Stomach smooth muscle (tissue), 2 donors: ENCODE measurements around the gene IGFBP4.

ENCODE experiments used
- H3K27ac ChIP-seq: one replicate; pipeline ENCODE4 v1.7.0; 2013; ENCODE audit warnings: mild to moderate bottlenecking, low read length, inconsistent platforms
- H3K27me3 ChIP-seq, 2 donors: one replicate each; pipeline ENCODE4 v1.7.0; 2013; ENCODE audit warnings: low read length in 2 of 2; ENCODE audit not compliant: insufficient read depth in 2 of 2, control insufficient read depth in 1 of 2
- H3K36me3 ChIP-seq, 2 donors: one replicate each; pipeline ENCODE4 v1.7.0; 2013; ENCODE audit warnings: low read length in 2 of 2; ENCODE audit not compliant: control insufficient read depth in 2 of 2, insufficient read depth in 2 of 2
- H3K4me1 ChIP-seq: one replicate; pipeline ENCODE4 v1.7.0; 2013; ENCODE audit warnings: low read length; ENCODE audit not compliant: control insufficient read depth, insufficient read depth
- H3K4me3 ChIP-seq, 2 donors: one replicate each; pipeline ENCODE4 v1.7.0; 2013; ENCODE audit warnings: low read length in 2 of 2
- H3K9ac ChIP-seq, 2 donors: one replicate each; pipeline ENCODE4 v1.7.0; 2013; ENCODE audit warnings: low read length in 2 of 2, mild to moderate bottlenecking in 1 of 2
- H3K9me3 ChIP-seq, 2 donors: one replicate each; pipeline ENCODE4 v1.7.0; 2013; ENCODE audit warnings: low read length in 2 of 2; ENCODE audit not compliant: control insufficient read depth in 2 of 2
- donor health status: healthy.
- donor health status: Pancreatic carcinoma.

The IGFBP4 gene

DNA sequence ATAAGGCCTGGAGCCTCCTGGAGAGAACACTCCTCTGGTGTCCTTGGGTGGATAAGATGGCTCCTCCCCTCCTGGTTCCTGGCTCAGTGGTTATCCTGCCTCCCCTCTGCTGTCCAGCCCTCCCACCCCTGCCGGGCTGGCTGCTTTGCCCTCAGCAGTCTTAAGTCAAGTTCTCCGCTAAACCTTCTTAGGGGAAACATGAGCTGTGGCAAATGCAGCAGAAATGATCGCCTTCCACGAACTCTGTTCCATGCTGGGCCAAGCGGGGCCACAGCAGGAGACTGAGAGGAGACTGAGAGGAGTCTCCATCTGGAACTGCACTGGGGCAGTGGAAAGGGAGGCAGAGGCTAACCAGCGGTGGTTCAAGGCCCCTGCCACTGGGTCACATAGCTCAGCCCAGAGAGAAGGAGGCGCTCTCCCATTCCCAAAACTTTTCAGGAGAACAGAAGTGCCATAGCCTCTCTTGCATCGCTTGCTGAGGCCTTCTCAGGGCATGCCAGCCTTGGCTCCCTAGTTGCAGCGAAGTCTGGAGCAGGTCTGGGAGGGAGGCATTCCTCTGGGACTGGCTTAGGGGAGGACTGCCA, 31.3 kb downstream of the IGFBP4 start:
- Histone ChIP-seq H3K36me3 (no peaks in the 10 kb centered on the region), H3K27ac (peak overlapping the region; percentile 93), H3K27me3 (no peaks in the 10 kb centered on the region), H3K4me1 (peaks cover 60% of the 10 kb centered on the region), H3K9me3 (no peaks in the 10 kb centered on the region), H3K4me3 (peak overlapping the region in 1 of 2 donors; percentile 22), H3K9ac (peak overlapping the region in 1 of 2 donors; percentile 13)

DNA sequence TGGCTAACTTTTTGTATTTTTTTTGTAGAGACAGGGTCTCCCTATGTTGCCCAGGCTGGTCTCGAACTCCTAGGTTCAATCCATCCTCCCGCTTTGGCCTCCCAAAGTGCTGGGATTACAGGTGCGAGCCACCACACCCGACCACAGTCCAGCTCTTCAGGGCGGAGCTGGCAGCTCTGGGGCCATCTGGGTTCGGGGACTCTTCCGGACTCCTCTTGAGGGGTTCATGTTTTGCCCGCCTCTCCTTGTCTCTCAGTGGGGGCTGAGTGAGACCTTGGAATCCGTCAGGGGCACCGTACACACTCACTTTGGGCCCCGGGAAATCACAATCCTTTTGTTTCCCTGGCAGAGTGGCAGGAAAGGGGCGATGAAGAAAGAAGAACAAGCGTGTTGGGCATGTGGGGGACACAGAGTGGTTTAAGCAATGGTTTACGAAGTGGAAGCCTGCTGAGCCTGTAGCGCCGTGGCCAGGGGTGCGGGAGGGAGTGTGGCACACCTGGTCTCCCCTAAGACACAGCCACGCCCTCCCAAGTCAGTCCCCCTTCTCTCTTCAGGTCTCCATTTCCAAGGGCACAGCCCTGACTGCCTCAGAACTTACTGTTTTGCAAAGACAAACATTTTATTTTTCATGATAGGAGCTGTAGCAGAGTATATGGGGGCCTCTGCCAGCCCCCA, 32.1 kb downstream of the IGFBP4 start:
- no peaks in the 10 kb centered on the region for H3K27me3 ChIP-seq
- H3K9ac ChIP-seq: peak overlapping the region; percentile 21 to 36
- peak overlapping the region in 1 of 2 donors; percentile 44 for H3K4me3 ChIP-seq
- H3K4me1 ChIP-seq: peaks cover 57% of the 10 kb centered on the region
- H3K27ac ChIP-seq: peak overlapping the region; percentile 93
- no peaks in the 10 kb centered on the region for H3K36me3 ChIP-seq
- H3K9me3 ChIP-seq: no peaks in the 10 kb centered on the region

DNA sequence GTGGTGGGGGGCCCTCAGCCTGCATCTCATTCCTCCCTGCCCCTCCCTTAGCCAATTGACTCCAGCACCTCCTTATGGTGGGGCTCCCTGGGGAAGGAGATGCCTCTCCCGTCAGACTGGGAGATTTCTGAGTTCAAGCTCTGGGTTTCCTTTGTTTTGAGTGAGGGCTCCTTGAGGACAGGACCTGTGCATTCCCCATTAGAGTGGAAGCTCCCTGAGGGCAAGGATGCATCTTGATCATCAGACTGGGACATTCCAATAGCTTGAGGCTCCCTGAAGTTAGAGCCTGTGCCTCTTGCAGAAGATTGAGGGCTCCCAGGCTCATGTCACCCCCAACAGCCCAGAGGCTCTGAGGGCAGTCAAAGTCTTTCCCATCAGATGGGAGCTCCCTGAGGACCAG, 34.5 kb downstream of the IGFBP4 start:
- H3K27ac ChIP-seq: no peak overlapping the region
- H3K27me3 ChIP-seq: no peaks in the 10 kb centered on the region
- H3K4me3 ChIP-seq: no peak overlapping the region
- H3K36me3 ChIP-seq: no peaks in the 10 kb centered on the region
- no peak overlapping the region for H3K9ac ChIP-seq
- peaks cover 35% of the 10 kb centered on the region for H3K4me1 ChIP-seq
- H3K9me3 ChIP-seq: no peaks in the 10 kb centered on the region

DNA sequence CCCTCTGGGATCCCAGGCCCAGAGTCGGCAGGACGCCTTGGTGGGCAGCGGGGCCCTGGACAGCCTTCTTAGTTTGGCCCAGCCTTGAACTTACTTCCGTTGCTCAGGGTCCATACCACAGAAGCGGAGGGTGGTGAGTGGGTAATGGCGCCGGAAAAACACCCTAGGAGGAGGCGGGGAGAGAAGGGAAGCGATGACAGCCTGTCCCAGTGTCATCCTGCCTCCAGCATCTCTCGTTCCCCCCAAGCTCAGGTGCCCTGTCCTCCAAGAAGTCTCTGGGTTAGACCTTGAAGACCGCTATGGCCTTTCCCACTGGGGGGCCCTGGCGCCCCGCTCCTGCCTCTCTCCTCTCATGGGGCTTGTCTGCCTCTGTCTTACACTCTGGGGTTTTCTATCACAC, 35.2 kb downstream of the IGFBP4 start:
- Histone ChIP-seq H3K9ac (no peak overlapping the region), H3K27ac (no peak overlapping the region), H3K9me3 (no peaks in the 10 kb centered on the region), H3K36me3 (no peaks in the 10 kb centered on the region), H3K4me3 (no peak overlapping the region), H3K4me1 (peaks cover 29% of the 10 kb centered on the region), H3K27me3 (no peaks in the 10 kb centered on the region)

DNA sequence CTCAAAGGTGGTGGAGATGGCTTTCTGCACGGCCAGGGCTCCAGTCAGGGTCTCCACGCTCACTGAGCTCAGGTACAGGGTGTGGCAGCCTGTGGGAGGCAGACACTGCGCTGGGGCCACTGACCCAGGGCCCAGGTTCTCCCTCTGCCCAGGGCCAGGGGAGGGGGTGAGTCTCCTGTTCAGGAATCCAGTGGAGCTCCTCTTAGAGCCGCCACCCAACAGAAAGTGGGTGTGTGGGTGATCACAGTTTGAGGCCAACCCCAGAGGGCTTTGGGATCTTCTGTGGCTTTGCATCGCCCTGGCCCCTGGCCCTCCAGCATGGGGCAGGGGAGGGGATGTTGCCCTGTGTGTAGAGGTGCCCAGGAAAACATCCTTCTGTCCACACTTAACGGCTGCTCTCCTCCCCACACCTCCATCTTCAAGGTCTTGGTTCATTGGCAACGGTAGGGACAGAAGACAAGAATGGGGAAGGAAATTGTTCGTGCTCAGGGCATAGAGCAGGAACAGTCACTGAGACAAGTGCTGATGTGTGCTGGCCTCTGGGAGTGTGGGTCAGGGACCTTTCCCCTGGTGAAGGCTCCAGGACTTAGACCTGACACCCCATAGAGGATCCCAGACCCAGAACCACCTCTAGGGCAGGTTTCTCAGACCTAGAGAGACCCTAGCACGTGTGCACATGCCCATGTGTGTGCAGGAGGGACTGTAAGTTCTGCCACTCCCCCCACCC, 36.7 kb downstream of the IGFBP4 start:
- Histone ChIP-seq H3K27ac (no peak overlapping the region), H3K9ac (no peak overlapping the region), H3K27me3 (no peaks in the 10 kb centered on the region), H3K4me1 (peaks cover 15% of the 10 kb centered on the region), H3K9me3 (no peaks in the 10 kb centered on the region), H3K4me3 (no peak overlapping the region), H3K36me3 (no peaks in the 10 kb centered on the region)

DNA sequence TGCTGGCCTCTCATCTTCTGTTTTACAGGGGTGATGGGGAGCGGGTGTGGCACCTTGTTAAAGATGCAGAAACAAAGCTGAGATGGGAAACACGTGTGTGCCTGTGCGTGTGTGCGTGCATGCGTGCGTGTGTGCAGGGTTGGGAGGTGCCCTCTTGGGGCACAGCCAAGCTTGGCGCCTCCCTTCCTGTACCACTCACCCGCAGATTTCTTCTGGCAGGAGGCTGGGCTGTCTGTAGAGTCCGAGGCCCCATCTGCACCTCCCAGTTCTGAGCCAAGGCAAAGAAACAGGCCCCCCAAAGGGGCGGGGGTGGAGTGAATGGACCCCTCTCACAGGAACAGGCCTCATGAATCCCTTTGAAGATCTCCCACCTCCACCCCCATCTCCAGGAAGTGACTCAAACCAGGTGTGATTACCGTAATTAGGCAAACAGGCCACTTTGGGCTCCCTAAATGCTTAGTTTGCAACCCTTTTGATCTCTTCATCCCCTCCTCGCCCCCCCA, 37.3 kb downstream of the IGFBP4 start:
- H3K36me3 ChIP-seq: no peaks in the 10 kb centered on the region
- no peak overlapping the region for H3K9ac ChIP-seq
- H3K9me3 ChIP-seq: no peaks in the 10 kb centered on the region
- no peak overlapping the region for H3K4me3 ChIP-seq
- H3K27ac ChIP-seq: no peak overlapping the region
- H3K27me3 ChIP-seq: no peaks in the 10 kb centered on the region
- H3K4me1 ChIP-seq: peaks cover 10% of the 10 kb centered on the region

DNA sequence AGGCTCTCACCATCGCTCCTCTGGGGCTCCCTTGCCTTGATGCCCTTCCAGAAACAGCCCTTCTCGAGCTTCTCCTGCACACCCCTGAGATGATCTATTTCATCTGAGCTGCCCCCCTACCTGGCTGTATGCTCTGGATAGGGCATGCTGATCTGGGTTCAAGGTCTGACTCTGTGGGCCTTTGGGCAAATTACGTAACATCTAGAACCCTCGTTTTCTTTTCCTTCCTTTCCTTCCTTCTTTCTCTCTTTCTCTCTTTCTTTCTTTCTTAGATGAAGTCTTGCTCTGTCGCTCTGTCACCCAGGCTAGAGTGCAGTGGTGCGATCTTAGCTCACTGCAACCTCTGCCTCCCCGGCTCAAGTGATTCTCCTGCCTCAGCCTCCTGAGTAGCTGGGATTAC, 37.9 kb downstream of the IGFBP4 start:
- H3K27me3 ChIP-seq: no peaks in the 10 kb centered on the region
- no peak overlapping the region for H3K9ac ChIP-seq
- peaks cover 6% of the 10 kb centered on the region for H3K4me1 ChIP-seq
- no peak overlapping the region for H3K4me3 ChIP-seq
- H3K27ac ChIP-seq: no peak overlapping the region
- H3K9me3 ChIP-seq: no peaks in the 10 kb centered on the region
- H3K36me3 ChIP-seq: no peaks in the 10 kb centered on the region

DNA sequence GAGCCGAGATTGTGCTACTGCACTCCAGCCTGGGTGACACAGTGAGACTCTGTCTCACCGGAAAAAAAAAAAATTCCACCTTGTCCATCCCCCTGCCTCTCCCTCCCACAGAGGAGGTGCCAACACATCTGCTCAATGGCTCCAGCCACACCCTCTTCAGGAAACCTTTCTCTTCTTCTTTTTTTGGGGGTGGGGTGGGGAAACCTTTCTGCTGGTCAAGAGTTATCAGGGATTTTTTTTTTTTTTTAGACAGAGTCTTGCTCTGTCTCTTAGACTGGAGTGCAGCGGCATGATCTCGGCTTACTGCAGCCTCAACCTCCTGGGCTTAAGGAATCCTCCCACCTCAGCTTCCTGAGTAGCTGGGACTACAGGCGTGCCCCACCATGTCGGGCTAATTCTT, 39.5 kb downstream of the IGFBP4 start:
- H3K27ac ChIP-seq: no peak overlapping the region
- no peaks in the 10 kb centered on the region for H3K9me3 ChIP-seq
- peaks cover 14% of the 10 kb centered on the region for H3K4me1 ChIP-seq
- no peak overlapping the region for H3K4me3 ChIP-seq
- no peaks in the 10 kb centered on the region for H3K27me3 ChIP-seq
- H3K9ac ChIP-seq: no peak overlapping the region
- H3K36me3 ChIP-seq: no peaks in the 10 kb centered on the region

DNA sequence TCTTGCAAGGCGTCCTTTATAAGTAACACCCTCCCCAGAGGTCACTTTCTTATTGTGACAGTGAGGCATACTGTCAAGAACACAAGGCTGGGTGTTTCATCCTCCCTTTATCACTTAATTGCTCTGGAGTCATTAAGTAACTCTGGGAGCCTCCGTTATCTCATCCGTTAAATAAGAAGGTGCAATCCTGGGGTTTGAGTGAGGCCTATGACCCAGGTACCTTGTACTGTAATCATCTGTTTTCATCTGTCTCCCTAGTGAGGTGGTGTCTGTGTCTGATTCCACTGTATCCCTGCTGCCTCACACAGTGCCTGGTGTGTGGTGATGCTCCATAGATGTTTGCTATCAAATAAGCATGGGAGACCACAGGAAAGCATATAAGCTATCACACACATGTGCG, 40.4 kb downstream of the IGFBP4 start:
- no peak overlapping the region for H3K4me3 ChIP-seq
- H3K9ac ChIP-seq: no peak overlapping the region
- H3K9me3 ChIP-seq: no peaks in the 10 kb centered on the region
- H3K27me3 ChIP-seq: no peaks in the 10 kb centered on the region
- peaks cover 23% of the 10 kb centered on the region for H3K4me1 ChIP-seq
- no peaks in the 10 kb centered on the region for H3K36me3 ChIP-seq
- H3K27ac ChIP-seq: no peak overlapping the region

DNA sequence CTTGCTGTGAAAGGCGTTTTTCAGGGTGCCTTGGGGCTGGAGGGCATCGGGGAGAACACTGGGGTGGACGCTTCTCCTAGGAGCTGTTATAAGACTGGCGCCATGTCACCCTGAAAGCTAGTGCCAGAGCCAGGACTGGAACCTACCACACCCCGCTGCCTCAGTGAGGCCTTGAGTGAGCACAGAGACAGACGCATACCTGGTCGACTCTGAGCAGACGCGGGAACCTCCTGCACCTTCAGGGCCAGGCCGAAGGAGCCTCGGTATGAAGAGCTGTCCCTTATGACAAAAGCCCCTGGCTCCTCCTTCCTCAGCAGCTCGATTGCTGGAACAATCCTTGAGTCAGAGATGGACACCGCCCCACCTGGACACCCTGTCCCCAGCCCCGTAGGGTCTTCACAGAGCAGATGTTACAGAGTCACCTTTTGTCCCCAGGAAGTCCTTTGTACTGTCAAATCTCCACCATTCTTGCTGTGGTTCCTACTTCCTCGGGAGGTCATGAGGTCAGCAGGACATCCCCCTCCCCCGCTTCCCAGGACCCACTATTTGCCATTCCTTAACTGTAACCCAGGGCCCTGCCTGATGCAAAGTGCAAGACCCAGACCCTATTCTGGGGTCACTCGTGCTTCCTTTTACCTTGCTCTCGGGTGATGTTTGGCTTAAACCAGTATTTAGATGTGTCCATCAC, 41.2 kb downstream of the IGFBP4 start:
- no peak overlapping the region for H3K27ac ChIP-seq
- H3K36me3 ChIP-seq: no peaks in the 10 kb centered on the region
- no peaks in the 10 kb centered on the region for H3K9me3 ChIP-seq
- no peaks in the 10 kb centered on the region for H3K27me3 ChIP-seq
- no peak overlapping the region for H3K4me3 ChIP-seq
- peaks cover 26% of the 10 kb centered on the region for H3K4me1 ChIP-seq
- H3K9ac ChIP-seq: no peak overlapping the region
